ENCODE data around the gene WNK1. TPM values are rescaled to one million over a fixed set of nuclear protein-coding genes. Genes with fewer than 3 reads are reported as not detected.

The WNK1 gene
- total RNA-seq, 1 experiment from 2014 or later = 117 TPM

- H3K27me3 Mint-ChIP-seq (ENCODE audit: low read depth) = no peaks in the 10 kb centered on the region
- H2AFZ ChIP-seq (ENCODE audit: low read length) = no peak overlapping the region
- H3K27ac ChIP-seq (ENCODE audit: insufficient read length, low read depth, low read length) = no peak overlapping the region
- H3K79me1 ChIP-seq (ENCODE audit: insufficient read depth, low read depth, low read length, poor library complexity, severe bottlenecking) = peaks cover 2% of the 10 kb centered on the region
- no peak overlapping the region for H2BK12ac ChIP-seq (ENCODE audit: insufficient read length, low read depth, low read length)
- no peaks in the 10 kb centered on the region for H3K23me2 ChIP-seq (ENCODE audit: insufficient read length, low read depth, low read length, poor library complexity, severe bottlenecking)
- H2BK120ac ChIP-seq (ENCODE audit: low read depth, low read length, poor library complexity, severe bottlenecking) = no peak overlapping the region
- no peak overlapping the region for H3K56ac ChIP-seq (ENCODE audit: insufficient read length, low read depth, low read length)
- no peak for TF ChIP-seq CTCF (conservative IDR thresholded peaks at IDR 0.05)
- no peaks in the 10 kb centered on the region for H3K36me3 Mint-ChIP-seq (ENCODE audit: insufficient read depth in 1 of 3, low read depth in 3 of 3)
- H3K27ac Mint-ChIP-seq = no peak overlapping the region
- H3K9ac ChIP-seq (ENCODE audit: extremely low read depth, insufficient read length, low read length) = no peak overlapping the region
- H4K20me1 ChIP-seq (ENCODE audit: control insufficient read depth, insufficient read depth, insufficient read length) = no peaks in the 10 kb centered on the region
- H2BK5ac ChIP-seq (ENCODE audit: insufficient read length, low read length) = no peak overlapping the region
- peaks cover 19 to 22% of the 10 kb centered on the region in 2 experiments for H3K4me1 Mint-ChIP-seq
- H2AK5ac ChIP-seq (ENCODE audit: insufficient read length, low read length) = no peak overlapping the region
- H4K91ac ChIP-seq (ENCODE audit: insufficient read length, low read depth, low read length) = no peak overlapping the region
- H3K4me1 ChIP-seq (ENCODE audit: insufficient read depth, low read length) = no peaks in the 10 kb centered on the region
- H3K4ac ChIP-seq (ENCODE audit: low read depth, low read length) = no peak overlapping the region
- H4K5ac ChIP-seq (ENCODE audit: insufficient read length, low read depth, low read length) = no peak overlapping the region
- no peak overlapping the region for H3K18ac ChIP-seq (ENCODE audit: insufficient read length, low read depth, low read length)
- no peak overlapping the region for H3K14ac ChIP-seq (ENCODE audit: insufficient read depth, low read length)
- H4K8ac ChIP-seq (replicated peaks; ENCODE audit: insufficient read length, low read depth, low read length) = no peak overlapping the region
- no peak overlapping the region for H3K4me2 ChIP-seq (ENCODE audit: insufficient read depth, insufficient read length, low read length)
- no peaks in the 10 kb centered on the region for H3K9me3 Mint-ChIP-seq
- H3K27me3 ChIP-seq (ENCODE audit: insufficient read depth, low read length) = no peaks in the 10 kb centered on the region
- H3K4me3 Mint-ChIP-seq = no peak overlapping the region
- H2BK20ac ChIP-seq (ENCODE audit: low read depth, low read length, poor library complexity, severe bottlenecking) = no peak overlapping the region
- no CpG with 5 or more reads among the region's 3 CpGs for WGBS (ENCODE audit: extremely low coverage, insufficient read length, low lambda C conversion rate)
- no peak overlapping the region for H2BK15ac ChIP-seq (ENCODE audit: low read depth, low read length)
- H3K9me3 ChIP-seq (ENCODE audit: control insufficient read depth, low read depth, low read length) = no peaks in the 10 kb centered on the region
- H3K79me2 ChIP-seq (ENCODE audit: insufficient read depth, low read length) = peaks cover 15% of the 10 kb centered on the region; the same call in 1 of the 2 replicates
- H3K23ac ChIP-seq (ENCODE audit: insufficient read length, low read depth, low read length) = no peak overlapping the region
- DNase-seq = no peak
- no peak overlapping the region for H3T11ph ChIP-seq (ENCODE audit: low read length)
Measured at GRCh38 chr12:805022-805632, 52.7 kb downstream of the WNK1 start.

Measured in H9 (cell line).